ENCODE data around the gene CDC20B. TPM values are rescaled to one million over a fixed set of nuclear protein-coding genes. Genes with fewer than 3 reads are reported as not detected.

Gene CDC20B
- total RNA-seq, 1 experiment from 2014 or later, result 0.08 TPM

DNA sequence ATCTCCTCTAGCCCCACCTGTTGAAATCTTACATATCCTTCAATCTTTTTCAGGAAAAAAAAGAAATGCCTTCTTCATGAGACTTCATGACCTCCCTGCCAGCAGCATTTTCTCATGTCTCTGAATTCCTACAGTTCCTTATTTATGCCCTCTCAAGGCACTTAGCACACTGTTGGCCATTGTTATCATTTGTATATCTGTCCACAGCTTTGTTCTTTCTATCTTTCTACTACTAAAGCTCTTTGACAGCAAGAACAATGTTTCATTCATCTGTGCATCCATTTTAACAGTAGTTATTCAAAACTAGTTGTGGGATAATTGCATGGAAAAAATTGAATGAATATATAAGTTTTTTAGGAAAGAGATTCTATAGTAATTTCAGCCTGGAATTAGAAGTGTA lies 91.4 kb downstream of the CDC20B start:
- Histone ChIP-seq H3K36me3 (ENCODE audit: control insufficient read depth, insufficient read depth, low read length) (no peaks in the 10 kb centered on the region), H3K4me1 (ENCODE audit: control insufficient read depth, insufficient read depth, low read length) (no peaks in the 10 kb centered on the region), H3K9me3 (ENCODE audit: control insufficient read depth, insufficient read depth, low read depth, low read length) (no peaks in the 10 kb centered on the region), H3K27me3 (ENCODE audit: control insufficient read depth, insufficient read depth, low read length) (no peaks in the 10 kb centered on the region), H3K27ac (ENCODE audit: low read length) (no peak overlapping the region), H3K4me3 (ENCODE audit: low read depth in 2 of 2, low read length in 2 of 2) (no peak overlapping the region)
- ChIA-PET CTCF (no interaction called here), POLR2A (no interaction called here)
- intact Hi-C loops (cut with micrococcal nuclease; ENCODE audit: unreplicated experiment), result no loop called here
- in situ Hi-C loops (cut with HindIII; ENCODE audit: low pct_unique_long_range_greater_than_20kb, low sequenced_read_pairs), result no loop called here
- no peak for ATAC-seq
- no peak for DNase-seq (ENCODE audit: low read depth, low spot score)
- BruUV-seq (replicated peaks), result no TSS peak
- no peak for TF ChIP-seq TCF7L2 (IDR thresholded peaks at IDR 0.05; ENCODE audit: low read depth, low read length)
- TF ChIP-seq, protein P1, sequence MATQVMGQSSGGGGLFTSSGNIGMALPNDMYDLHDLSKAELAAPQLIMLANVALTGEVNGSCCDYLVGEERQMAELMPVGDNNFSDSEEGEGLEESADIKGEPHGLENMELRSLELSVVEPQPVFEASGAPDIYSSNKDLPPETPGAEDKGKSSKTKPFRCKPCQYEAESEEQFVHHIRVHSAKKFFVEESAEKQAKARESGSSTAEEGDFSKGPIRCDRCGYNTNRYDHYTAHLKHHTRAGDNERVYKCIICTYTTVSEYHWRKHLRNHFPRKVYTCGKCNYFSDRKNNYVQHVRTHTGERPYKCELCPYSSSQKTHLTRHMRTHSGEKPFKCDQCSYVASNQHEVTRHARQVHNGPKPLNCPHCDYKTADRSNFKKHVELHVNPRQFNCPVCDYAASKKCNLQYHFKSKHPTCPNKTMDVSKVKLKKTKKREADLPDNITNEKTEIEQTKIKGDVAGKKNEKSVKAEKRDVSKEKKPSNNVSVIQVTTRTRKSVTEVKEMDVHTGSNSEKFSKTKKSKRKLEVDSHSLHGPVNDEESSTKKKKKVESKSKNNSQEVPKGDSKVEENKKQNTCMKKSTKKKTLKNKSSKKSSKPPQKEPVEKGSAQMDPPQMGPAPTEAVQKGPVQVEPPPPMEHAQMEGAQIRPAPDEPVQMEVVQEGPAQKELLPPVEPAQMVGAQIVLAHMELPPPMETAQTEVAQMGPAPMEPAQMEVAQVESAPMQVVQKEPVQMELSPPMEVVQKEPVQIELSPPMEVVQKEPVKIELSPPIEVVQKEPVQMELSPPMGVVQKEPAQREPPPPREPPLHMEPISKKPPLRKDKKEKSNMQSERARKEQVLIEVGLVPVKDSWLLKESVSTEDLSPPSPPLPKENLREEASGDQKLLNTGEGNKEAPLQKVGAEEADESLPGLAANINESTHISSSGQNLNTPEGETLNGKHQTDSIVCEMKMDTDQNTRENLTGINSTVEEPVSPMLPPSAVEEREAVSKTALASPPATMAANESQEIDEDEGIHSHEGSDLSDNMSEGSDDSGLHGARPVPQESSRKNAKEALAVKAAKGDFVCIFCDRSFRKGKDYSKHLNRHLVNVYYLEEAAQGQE (IDR thresholded peaks at IDR 0.05; ENCODE audit: insufficient read depth in 1 of 2, low read depth in 2 of 2, low read length in 1 of 2), result no peak
- no peak for TF ChIP-seq SIN3A (IDR thresholded peaks at IDR 0.05; ENCODE audit: borderline replicate concordance, insufficient read depth, low read depth, low read length)
- TF ChIP-seq, protein P2, sequence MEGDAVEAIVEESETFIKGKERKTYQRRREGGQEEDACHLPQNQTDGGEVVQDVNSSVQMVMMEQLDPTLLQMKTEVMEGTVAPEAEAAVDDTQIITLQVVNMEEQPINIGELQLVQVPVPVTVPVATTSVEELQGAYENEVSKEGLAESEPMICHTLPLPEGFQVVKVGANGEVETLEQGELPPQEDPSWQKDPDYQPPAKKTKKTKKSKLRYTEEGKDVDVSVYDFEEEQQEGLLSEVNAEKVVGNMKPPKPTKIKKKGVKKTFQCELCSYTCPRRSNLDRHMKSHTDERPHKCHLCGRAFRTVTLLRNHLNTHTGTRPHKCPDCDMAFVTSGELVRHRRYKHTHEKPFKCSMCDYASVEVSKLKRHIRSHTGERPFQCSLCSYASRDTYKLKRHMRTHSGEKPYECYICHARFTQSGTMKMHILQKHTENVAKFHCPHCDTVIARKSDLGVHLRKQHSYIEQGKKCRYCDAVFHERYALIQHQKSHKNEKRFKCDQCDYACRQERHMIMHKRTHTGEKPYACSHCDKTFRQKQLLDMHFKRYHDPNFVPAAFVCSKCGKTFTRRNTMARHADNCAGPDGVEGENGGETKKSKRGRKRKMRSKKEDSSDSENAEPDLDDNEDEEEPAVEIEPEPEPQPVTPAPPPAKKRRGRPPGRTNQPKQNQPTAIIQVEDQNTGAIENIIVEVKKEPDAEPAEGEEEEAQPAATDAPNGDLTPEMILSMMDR (IDR thresholded peaks at IDR 0.05), result no peak
- TF ChIP-seq POLR2AphosphoS5 (IDR thresholded peaks at IDR 0.05; ENCODE audit: low read depth, low read length), result no peak

DNA sequence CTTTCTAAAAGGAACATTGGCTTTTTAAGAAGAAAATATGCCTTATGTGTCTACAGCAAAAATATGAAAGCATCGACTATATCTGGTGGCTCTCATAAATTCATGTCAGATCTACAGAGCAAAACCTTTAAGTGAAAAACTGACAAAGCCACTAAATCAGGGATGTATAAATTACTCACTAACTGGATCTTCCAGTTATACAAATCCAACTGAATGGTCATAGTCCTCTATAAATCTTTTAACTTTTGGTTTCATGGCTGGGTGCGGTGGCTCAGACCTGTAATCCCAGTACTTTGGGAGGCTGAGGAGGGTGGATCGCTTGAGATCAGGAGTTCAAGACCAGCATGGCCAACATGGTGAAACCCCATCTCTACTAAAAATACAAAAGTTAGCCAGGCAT lies 99.8 kb downstream of the CDC20B start:
- H3K4me3 ChIP-seq (ENCODE audit: low read depth in 2 of 2, low read length in 2 of 2), result no peak overlapping the region
- TF ChIP-seq TCF7L2 (IDR thresholded peaks at IDR 0.05; ENCODE audit: low read depth, low read length) (no peak), POLR2AphosphoS5 (IDR thresholded peaks at IDR 0.05; ENCODE audit: low read depth, low read length) (no peak)
- DNase-seq (ENCODE audit: low read depth, low spot score), result no peak
- H3K9me3 ChIP-seq (ENCODE audit: control insufficient read depth, insufficient read depth, low read depth, low read length), result no peaks in the 10 kb centered on the region
- peaks cover 6% of the 10 kb centered on the region; the same call in 1 of the 2 replicates for H3K27me3 ChIP-seq (ENCODE audit: control insufficient read depth, insufficient read depth, low read length)
- CTCF ChIA-PET, result no interaction called here
- no peak overlapping the region for H3K27ac ChIP-seq (ENCODE audit: low read length)
- ATAC-seq, result no peak
- no peaks in the 10 kb centered on the region for H3K36me3 ChIP-seq (ENCODE audit: control insufficient read depth, insufficient read depth, low read length)
- no peaks in the 10 kb centered on the region for H3K4me1 ChIP-seq (ENCODE audit: control insufficient read depth, insufficient read depth, low read length)
- intact Hi-C loops (cut with micrococcal nuclease; ENCODE audit: unreplicated experiment), result no loop called here
- POLR2A ChIA-PET, result no interaction called here
- no TSS peak for BruUV-seq (replicated peaks)
- in situ Hi-C loops (cut with HindIII; ENCODE audit: low pct_unique_long_range_greater_than_20kb, low sequenced_read_pairs), result no loop called here

DNA sequence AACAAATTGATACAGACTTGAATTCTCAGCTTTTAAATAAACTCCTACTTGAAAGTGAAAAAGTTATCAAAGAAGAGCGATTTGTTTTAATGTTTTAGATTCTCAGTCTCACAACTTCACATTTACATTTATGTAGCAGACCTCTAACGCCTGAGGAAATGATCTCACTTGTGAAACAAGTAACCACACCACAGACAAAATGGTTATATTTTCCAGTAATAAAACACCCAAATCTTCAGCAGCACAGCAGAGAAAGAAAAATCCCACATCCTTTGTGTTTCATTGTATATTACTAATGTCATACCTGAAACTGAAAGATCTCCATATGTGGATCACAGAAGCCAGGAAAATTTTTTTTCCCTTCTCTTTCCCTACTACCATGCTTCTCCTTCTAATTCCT lies 100.3 kb downstream of the CDC20B start:
- Histone ChIP-seq H3K27ac (ENCODE audit: low read length) (no peak overlapping the region), H3K4me1 (ENCODE audit: control insufficient read depth, insufficient read depth, low read length) (no peaks in the 10 kb centered on the region), H3K27me3 (ENCODE audit: control insufficient read depth, insufficient read depth, low read length) (peaks cover 6% of the 10 kb centered on the region; the same call in 1 of the 2 replicates), H3K4me3 (ENCODE audit: low read depth in 2 of 2, low read length in 2 of 2) (no peak overlapping the region), H3K36me3 (ENCODE audit: control insufficient read depth, insufficient read depth, low read length) (no peaks in the 10 kb centered on the region), H3K9me3 (ENCODE audit: control insufficient read depth, insufficient read depth, low read depth, low read length) (no peaks in the 10 kb centered on the region)
- CTCF ChIA-PET, result no interaction called here
- intact Hi-C loops (cut with micrococcal nuclease; ENCODE audit: unreplicated experiment), result no loop called here
- ATAC-seq (no peak), DNase-seq (ENCODE audit: low read depth, low spot score) (no peak)
- POLR2A ChIA-PET, result no interaction called here
- BruUV-seq (replicated peaks), result no TSS peak
- in situ Hi-C loops (cut with HindIII; ENCODE audit: low pct_unique_long_range_greater_than_20kb, low sequenced_read_pairs), result no loop called here
- TF ChIP-seq, protein P2 (IDR thresholded peaks at IDR 0.05), result no peak
- no peak for TF ChIP-seq TCF7L2 (IDR thresholded peaks at IDR 0.05; ENCODE audit: low read depth, low read length)
- TF ChIP-seq SIN3A (IDR thresholded peaks at IDR 0.05; ENCODE audit: borderline replicate concordance, insufficient read depth, low read depth, low read length), result no peak
- TF ChIP-seq, protein P1 (IDR thresholded peaks at IDR 0.05; ENCODE audit: insufficient read depth in 1 of 2, low read depth in 2 of 2, low read length in 1 of 2), result no peak
- TF ChIP-seq POLR2AphosphoS5 (IDR thresholded peaks at IDR 0.05; ENCODE audit: low read depth, low read length), result no peak
